HepG2 (cell line): ENCODE measurements around the gene TEX19. TPM values are rescaled to one million over a fixed set of nuclear protein-coding genes. Genes with fewer than 3 reads are reported as not detected.

Source experiments
- CENPT ChIP-seq: sonication (generic); formaldehyde crosslinking; IDR thresholded peaks from 2 replicates; pipeline ENCODE4 v1.8.0; 2022; ENCODE audit warnings: low read depth, mild to moderate bottlenecking, moderate library complexity, missing genetic modification reagents
- HDAC1 ChIP-seq: sonication (generic); formaldehyde crosslinking; IDR thresholded peaks from 2 replicates; pipeline ENCODE4 v1.5.1; 2020; ENCODE audit warnings: mild to moderate bottlenecking, missing genetic modification reagents
- HNRNPH1 ChIP-seq: fragments of 200-400 bp; formaldehyde crosslinking; optimal IDR thresholded peaks from 2 replicates; pipeline ENCODE3; 2017; ENCODE audit warnings: mild to moderate bottlenecking, low read depth, low read length
- IRF2 ChIP-seq: IDR thresholded peaks from 2 replicates; pipeline ENCODE4 v1.6.1; 2018; ENCODE audit warnings: missing genetic modification reagents, missing compliant biosample characterization
- MBNL3 ChIP-seq: fragments of 250-450 bp; sonication (Bioruptor Pico); conservative IDR thresholded peaks from 2 replicates; pipeline ENCODE4 v1.8.0; 2022; ENCODE audit warnings: mild to moderate bottlenecking, inconsistent platforms
- PAX8 ChIP-seq: sonication (generic); formaldehyde crosslinking; IDR thresholded peaks from 2 replicates; pipeline ENCODE4 v1.8.0; 2022; ENCODE audit warnings: mild to moderate bottlenecking, missing genetic modification reagents, borderline replicate concordance
- RFX3 ChIP-seq: IDR thresholded peaks from 2 replicates; pipeline ENCODE4 v1.6.1; 2016; ENCODE audit warnings: missing biosample characterization, missing genetic modification reagents
- SP4 ChIP-seq: sonication (generic); formaldehyde crosslinking; IDR thresholded peaks from 2 replicates; pipeline ENCODE4 v1.8.1; 2023; ENCODE audit warnings: mild to moderate bottlenecking, missing genetic modification reagents
- SRSF4 ChIP-seq: fragments of 200-400 bp; formaldehyde crosslinking; IDR thresholded peaks from one replicate; pipeline ENCODE4 v1.6.1; 2018; ENCODE audit warnings: mild to moderate bottlenecking, low read depth, low read length, moderate library complexity; ENCODE audit not compliant: poor library complexity, severe bottlenecking
- ZNF607 ChIP-seq: sonication (generic); formaldehyde crosslinking; IDR thresholded peaks from 2 replicates; pipeline ENCODE4 v1.5.1; 2020; ENCODE audit warnings: missing genetic modification reagents, mild to moderate bottlenecking, borderline replicate concordance
- ZSCAN22 ChIP-seq: sonication (generic); formaldehyde crosslinking; IDR thresholded peaks from 2 replicates; pipeline ENCODE4 v1.4.0; 2020; ENCODE audit warnings: mild to moderate bottlenecking, missing genetic modification reagents
- polyA plus RNA-seq, 8 experiments: library from polyadenylated mRNA; depleted of rRNA in 3 of 8; stranded (reverse) in 7 of 8; unstranded in 1 of 8; fragments of >200 nt; fragmentation: Illumina TruSeq in 4 of 8; extraction: Trizol in 4 of 8; gene quantifications; 2 replicates each; pipeline versions ENCODE4 v1.2.1 to v1.2.3, GENCODE V29; 2011 to 2016; ENCODE audit warnings: low read depth in 4 of 8, missing spikeins in 1 of 8, mixed read lengths in 1 of 8; ENCODE audit not compliant: insufficient read depth in 1 of 8
- total RNA-seq, 5 experiments: library from RNA; depleted of rRNA; stranded (reverse); fragments of >200 nt; fragmentation: Illumina TruSeq; extraction: Trizol; gene quantifications; 2 replicates each; pipeline ENCODE4 v1.2.3, GENCODE V29; 2016; ENCODE audit warnings: low read depth in 1 of 5
- TF ChIP-seq, protein P1 (sequence below): sonication (generic); formaldehyde crosslinking; IDR thresholded peaks from 2 replicates; pipeline ENCODE4; 2020; ENCODE audit warnings: missing genetic modification reagents, mild to moderate bottlenecking, borderline replicate concordance
- TF ChIP-seq, protein P2 (sequence below): sonication (generic); formaldehyde crosslinking; IDR thresholded peaks from 2 replicates; pipeline ENCODE4 v1.8.0; 2022; ENCODE audit warnings: mild to moderate bottlenecking, missing genetic modification reagents, moderate library complexity
- TF ChIP-seq, protein P3 (sequence below): sonication (generic); formaldehyde crosslinking; IDR thresholded peaks from 2 replicates; pipeline ENCODE4 v1.9.0; 2021; ENCODE audit warnings: missing genetic modification reagents, borderline replicate concordance
- TF ChIP-seq, protein P4 (sequence below): sonication (generic); formaldehyde crosslinking; IDR thresholded peaks from 2 replicates; pipeline ENCODE4 v1.5.0; 2020; ENCODE audit warnings: mild to moderate bottlenecking, missing genetic modification reagents
- TF ChIP-seq, protein P5 (sequence below): sonication (generic); formaldehyde crosslinking; IDR thresholded peaks from 2 replicates; pipeline ENCODE4 v1.4.0; 2020; ENCODE audit warnings: missing genetic modification reagents

TEX19 gene
- total and polyA plus RNA-seq, 2 of the 13 experiments (the other 11 are each of a cell fraction or from before 2014, with no cell fraction given): 1.3 to 6.0 TPM

DNA sequence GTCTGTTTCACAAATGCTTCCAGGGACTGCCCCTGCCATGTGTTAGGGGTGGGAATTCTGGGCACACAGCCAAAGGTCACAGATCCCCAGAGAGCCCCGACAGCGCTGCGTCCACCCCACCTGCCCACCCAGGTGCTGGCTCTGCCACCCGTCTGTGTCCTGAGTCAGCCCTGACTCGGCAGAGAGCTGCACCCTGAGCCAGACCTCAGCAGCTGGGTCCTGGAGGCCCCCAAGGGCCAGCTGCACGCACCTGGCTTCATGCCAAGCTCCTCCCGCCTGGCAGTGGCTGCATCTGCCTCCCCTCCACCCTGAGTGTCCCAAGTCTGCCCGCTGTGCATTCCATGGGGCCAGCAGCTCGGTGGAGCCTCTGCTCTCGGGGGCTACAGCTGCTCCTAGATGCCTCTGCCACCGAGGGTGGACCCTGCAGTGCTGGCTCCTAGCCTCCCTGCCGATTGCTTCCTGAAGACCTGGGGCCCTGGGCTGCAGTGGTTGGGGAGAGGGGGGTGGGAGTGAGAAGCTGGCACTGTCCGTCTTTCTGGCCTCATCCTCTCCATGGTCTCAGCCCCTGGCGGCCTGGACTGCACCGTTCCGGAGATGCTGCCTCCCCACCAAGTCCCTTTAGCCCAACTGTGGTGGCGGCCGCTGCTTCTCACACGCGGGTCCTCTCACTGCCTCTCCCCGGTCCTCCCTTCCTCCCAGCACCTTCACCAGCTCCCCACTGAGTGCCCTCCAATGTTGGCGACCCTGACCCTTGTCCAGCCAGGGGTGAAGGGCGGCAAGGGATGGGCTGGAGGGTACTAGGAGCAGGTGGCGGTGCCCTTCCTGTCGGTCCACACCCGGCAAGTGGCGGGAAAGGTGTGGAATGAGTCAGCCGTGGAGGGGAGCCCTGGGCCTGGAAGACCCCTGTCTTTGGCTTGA is 28.5 kb upstream of the TEX19 start (continued):
- TF ChIP-seq ZNF607 (CRISPR knock-in tag) (no peak; the same call in 1 of the 2 replicates), IRF2 (CRISPR knock-in tag) (peak; percentile 33; the same call in 1 of the 2 replicates), HNRNPH1 (no peak), PAX8 (CRISPR knock-in tag) (peak; percentile 15; the same call in 1 of the 2 replicates), MBNL3 (no peak), CENPT (CRISPR knock-in tag) (no peak; the same call in 1 of the 2 replicates), HDAC1 (CRISPR knock-in tag) (peak; percentile 88; the same call in 1 of the 2 replicates), SP4 (CRISPR knock-in tag) (peak; percentile 50; the same call in 1 of the 2 replicates), ZSCAN22 (CRISPR knock-in tag) (no peak), RFX3 (CRISPR knock-in tag) (no peak), SRSF4 (no peak)
- TF ChIP-seq, protein P1, sequence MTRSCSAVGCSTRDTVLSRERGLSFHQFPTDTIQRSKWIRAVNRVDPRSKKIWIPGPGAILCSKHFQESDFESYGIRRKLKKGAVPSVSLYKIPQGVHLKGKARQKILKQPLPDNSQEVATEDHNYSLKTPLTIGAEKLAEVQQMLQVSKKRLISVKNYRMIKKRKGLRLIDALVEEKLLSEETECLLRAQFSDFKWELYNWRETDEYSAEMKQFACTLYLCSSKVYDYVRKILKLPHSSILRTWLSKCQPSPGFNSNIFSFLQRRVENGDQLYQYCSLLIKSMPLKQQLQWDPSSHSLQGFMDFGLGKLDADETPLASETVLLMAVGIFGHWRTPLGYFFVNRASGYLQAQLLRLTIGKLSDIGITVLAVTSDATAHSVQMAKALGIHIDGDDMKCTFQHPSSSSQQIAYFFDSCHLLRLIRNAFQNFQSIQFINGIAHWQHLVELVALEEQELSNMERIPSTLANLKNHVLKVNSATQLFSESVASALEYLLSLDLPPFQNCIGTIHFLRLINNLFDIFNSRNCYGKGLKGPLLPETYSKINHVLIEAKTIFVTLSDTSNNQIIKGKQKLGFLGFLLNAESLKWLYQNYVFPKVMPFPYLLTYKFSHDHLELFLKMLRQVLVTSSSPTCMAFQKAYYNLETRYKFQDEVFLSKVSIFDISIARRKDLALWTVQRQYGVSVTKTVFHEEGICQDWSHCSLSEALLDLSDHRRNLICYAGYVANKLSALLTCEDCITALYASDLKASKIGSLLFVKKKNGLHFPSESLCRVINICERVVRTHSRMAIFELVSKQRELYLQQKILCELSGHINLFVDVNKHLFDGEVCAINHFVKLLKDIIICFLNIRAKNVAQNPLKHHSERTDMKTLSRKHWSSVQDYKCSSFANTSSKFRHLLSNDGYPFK (CRISPR knock-in tag): peak; percentile 71; the same call in 1 of the 2 replicates
- TF ChIP-seq, protein P2, sequence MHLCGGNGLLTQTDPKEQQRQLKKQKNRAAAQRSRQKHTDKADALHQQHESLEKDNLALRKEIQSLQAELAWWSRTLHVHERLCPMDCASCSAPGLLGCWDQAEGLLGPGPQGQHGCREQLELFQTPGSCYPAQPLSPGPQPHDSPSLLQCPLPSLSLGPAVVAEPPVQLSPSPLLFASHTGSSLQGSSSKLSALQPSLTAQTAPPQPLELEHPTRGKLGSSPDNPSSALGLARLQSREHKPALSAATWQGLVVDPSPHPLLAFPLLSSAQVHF (CRISPR knock-in tag): no peak
- TF ChIP-seq, protein P3, sequence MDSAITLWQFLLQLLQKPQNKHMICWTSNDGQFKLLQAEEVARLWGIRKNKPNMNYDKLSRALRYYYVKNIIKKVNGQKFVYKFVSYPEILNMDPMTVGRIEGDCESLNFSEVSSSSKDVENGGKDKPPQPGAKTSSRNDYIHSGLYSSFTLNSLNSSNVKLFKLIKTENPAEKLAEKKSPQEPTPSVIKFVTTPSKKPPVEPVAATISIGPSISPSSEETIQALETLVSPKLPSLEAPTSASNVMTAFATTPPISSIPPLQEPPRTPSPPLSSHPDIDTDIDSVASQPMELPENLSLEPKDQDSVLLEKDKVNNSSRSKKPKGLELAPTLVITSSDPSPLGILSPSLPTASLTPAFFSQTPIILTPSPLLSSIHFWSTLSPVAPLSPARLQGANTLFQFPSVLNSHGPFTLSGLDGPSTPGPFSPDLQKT (CRISPR knock-in tag): no peak
- TF ChIP-seq, protein P4, sequence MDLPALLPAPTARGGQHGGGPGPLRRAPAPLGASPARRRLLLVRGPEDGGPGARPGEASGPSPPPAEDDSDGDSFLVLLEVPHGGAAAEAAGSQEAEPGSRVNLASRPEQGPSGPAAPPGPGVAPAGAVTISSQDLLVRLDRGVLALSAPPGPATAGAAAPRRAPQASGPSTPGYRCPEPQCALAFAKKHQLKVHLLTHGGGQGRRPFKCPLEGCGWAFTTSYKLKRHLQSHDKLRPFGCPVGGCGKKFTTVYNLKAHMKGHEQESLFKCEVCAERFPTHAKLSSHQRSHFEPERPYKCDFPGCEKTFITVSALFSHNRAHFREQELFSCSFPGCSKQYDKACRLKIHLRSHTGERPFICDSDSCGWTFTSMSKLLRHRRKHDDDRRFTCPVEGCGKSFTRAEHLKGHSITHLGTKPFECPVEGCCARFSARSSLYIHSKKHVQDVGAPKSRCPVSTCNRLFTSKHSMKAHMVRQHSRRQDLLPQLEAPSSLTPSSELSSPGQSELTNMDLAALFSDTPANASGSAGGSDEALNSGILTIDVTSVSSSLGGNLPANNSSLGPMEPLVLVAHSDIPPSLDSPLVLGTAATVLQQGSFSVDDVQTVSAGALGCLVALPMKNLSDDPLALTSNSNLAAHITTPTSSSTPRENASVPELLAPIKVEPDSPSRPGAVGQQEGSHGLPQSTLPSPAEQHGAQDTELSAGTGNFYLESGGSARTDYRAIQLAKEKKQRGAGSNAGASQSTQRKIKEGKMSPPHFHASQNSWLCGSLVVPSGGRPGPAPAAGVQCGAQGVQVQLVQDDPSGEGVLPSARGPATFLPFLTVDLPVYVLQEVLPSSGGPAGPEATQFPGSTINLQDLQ: no peak
- TF ChIP-seq, protein P5, sequence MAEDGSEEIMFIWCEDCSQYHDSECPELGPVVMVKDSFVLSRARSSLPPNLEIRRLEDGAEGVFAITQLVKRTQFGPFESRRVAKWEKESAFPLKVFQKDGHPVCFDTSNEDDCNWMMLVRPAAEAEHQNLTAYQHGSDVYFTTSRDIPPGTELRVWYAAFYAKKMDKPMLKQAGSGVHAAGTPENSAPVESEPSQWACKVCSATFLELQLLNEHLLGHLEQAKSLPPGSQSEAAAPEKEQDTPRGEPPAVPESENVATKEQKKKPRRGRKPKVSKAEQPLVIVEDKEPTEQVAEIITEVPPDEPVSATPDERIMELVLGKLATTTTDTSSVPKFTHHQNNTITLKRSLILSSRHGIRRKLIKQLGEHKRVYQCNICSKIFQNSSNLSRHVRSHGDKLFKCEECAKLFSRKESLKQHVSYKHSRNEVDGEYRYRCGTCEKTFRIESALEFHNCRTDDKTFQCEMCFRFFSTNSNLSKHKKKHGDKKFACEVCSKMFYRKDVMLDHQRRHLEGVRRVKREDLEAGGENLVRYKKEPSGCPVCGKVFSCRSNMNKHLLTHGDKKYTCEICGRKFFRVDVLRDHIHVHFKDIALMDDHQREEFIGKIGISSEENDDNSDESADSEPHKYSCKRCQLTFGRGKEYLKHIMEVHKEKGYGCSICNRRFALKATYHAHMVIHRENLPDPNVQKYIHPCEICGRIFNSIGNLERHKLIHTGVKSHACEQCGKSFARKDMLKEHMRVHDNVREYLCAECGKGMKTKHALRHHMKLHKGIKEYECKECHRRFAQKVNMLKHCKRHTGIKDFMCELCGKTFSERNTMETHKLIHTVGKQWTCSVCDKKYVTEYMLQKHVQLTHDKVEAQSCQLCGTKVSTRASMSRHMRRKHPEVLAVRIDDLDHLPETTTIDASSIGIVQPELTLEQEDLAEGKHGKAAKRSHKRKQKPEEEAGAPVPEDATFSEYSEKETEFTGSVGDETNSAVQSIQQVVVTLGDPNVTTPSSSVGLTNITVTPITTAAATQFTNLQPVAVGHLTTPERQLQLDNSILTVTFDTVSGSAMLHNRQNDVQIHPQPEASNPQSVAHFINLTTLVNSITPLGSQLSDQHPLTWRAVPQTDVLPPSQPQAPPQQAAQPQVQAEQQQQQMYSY: no peak
